GM19455 (cell line): ENCODE data around the gene RPRD1B.
"Not testable (repeated sequence)": the region's sequence is repeated elsewhere in the genome, so short reads cannot be mapped to it uniquely, and the experiment has no call there.

Source experiments
- ATAC-seq: cut with Tn5 transposase; IDR thresholded peaks from one replicate; pipeline ENCODE4 v1.9.1; 2021; ENCODE audit not compliant: unreplicated experiment

Gene RPRD1B

DNA sequence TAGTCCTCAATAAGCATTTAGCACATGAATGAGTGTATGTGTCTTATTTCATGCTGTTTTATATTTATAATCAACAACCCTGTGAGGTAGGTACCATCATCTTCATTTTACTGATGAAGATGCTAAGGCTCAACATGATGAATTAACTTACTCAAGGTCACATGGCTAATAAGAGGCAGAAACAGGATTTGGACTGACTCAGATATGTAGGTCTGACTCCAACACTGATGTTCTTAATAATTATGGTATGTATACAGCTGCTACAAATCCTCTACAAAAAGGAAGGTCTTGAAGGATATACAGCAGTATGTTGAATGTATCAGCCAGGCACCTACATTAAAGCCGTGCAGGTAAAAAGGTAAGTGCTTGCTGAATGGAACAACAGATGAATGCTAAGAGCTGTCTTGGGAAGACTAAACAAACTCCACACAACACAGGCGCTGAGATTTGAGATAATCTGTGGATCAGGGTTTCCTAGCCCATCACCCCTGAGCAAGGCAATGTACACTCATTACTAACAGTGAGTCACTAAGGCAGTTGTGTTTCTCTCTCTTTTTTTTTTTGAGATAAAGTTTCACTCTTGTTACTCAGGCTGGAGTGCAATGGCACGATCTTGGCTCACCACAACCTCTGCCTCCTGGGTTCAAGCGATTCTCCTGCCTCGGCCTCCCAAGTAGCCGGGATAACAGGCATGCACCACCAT, 32.2 kb upstream of the RPRD1B start:
- no peak for ATAC-seq

DNA sequence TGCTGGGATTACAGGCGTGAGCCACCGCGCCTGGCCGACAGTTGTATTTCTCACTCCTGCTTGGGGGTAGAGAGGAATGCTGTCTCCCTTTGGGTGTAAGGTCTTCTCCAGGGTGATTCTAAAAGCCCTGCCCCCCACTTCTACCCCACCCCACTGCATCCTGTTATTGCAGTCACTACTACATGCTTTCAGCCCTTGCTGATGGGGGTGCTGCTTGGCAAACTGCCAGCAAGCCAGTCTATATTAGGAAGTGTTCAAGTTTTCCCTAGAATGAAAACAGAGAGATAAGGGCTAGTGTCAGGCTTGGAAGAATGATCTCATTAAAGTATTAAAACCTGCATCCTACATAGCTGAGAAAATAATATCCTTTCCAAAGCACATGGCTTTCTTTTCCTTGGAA, 31.6 kb upstream of the RPRD1B start:
- no peak for ATAC-seq

DNA sequence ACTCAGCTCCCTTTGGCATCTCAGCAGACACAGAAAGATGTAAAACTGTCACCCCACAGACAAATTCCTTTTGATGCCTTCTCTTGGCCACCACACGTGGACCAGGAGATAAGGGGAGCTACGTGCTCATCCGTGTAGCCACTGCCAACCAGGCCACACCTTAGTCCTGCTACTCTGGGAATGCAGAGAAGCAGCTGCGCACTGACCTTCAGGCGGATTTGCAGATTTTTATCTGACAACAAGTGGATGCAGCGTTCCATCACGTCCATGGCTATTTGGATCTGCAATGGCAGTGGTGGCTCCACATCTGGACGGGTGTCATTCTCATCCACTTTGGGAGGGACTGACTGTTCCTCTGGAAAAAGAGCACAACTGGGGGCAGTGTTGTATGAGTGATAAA, 31.1 kb upstream of the RPRD1B start:
- ATAC-seq, result no peak

DNA sequence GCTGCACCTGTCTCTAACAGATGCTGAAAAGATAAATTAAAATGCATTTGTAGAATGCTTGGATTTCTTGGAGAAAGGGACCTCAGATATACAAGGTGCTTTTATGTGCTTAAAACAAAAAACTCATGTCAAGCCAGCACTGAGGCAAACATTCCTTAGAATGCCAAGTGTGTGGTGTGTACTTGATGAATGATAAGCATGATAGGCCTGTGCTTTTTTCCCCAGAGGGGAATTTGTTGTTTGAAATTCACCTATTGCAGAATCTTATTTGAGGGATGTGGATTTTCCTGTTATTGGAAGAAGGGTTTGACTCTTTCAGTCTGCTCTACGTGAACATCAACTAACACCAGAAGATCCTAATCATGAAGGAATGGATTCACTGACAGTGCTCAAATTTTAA, 29.1 kb upstream of the RPRD1B start:
- no peak for ATAC-seq

DNA sequence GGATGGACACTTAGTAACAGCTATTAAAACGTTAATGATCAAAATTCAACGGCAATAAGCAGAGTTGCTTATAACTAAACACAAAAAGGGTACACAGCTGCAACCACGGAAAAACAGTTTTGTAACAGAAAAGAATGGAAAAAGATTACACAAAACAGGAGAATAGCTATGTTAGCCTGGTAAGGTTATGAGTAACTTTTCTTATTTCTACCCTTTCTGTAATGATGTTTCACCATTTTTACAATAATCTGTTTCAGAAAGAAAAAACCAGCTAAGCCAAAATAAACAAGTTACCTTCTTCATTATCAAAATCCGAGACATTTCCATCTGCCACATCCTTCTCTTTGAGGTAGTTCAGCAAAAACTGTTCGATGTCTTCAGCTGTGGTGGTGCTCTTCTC, 27.6 kb upstream of the RPRD1B start:
- no peak for ATAC-seq

DNA sequence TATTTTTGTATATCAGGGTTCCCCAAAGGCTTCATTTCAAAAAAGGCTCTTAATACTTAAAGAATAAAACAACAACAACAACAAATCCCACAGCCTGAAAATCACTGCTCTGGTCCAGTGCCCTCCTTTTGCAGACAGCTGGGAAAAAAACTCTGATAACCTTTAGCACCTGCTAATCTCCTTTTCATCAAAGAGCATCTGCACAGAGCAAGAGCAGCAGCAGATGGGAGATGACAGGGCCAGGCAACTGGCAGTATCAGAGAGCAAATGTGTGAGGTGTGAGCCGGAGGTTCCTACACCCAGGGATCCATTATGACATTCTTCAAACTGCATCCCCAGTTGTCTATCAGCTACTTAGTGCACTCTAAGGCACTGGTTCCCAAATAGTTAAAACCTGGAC, 26.0 kb upstream of the RPRD1B start:
- no peak for ATAC-seq

DNA sequence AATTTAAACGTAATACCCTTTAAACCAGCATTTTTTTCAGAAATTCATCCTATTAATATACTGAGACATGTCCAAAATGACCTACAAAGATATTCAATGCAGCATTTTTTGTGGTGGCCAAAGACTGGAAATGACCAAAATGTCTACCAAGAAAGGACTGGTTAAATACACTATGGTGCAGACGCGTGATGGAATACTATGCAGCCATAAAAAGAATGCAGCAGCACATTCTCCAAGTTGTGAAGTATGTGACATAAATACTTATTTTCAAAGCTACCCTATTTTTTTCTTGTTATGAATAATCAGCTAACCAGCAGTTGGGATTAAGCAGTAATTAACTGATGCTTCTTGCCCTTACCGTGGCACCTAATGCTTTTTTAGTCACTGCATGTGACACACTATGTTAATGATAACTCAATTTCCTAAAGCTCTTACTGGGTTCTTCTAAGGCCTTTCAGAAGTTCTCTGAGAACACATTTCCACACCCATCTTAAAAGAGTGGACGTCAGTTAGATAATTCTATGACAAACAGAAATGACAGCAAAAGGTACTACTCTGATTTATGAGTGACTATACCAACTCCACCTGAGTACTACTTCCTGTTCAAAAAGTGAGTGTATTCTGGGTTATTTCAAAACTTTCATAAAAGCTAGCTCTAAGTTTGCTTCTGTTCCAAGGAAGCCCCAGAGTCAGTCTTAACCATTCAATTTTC, 25.2 kb upstream of the RPRD1B start:
- no peak for ATAC-seq

DNA sequence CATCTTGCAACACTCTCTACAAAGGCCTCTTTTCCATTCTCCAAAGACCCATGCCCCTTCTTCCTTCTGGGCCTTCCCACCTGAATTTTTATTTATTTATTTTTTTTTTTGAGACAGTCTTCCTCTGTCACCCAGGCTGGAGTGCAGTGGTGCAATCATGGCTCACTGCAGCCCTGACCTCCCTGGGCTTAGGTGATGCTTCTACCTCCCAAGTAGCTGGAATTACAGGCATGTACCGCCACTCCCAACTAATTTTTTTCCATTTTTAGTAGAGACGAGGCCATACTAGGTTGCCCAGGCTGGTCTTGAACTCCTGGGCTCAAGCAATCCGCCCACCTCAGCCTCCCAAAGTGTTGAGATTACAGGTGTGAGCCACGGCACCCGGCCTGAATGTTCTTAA, 24.1 kb upstream of the RPRD1B start:
- ATAC-seq, result not testable (repeated sequence)

DNA sequence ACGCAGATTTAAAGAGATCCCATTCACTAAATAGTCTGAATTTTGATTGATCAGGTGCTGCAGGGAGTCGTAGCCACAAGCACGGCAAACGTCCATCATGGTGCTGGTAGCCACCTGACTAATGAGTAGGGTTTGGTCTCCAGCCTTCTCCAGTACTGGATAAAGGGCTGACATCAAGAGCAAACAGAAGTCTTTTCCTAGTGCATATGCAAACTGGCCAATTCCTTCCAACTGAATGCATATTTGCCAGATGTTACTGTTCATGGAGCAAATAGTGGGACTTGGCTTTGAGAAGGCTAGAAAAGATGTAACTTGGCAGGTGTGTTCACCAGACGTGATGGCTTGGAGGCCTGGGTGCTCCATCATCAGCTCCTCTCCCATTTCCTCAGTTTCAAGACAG, 21.9 kb upstream of the RPRD1B start:
- no peak for ATAC-seq

DNA sequence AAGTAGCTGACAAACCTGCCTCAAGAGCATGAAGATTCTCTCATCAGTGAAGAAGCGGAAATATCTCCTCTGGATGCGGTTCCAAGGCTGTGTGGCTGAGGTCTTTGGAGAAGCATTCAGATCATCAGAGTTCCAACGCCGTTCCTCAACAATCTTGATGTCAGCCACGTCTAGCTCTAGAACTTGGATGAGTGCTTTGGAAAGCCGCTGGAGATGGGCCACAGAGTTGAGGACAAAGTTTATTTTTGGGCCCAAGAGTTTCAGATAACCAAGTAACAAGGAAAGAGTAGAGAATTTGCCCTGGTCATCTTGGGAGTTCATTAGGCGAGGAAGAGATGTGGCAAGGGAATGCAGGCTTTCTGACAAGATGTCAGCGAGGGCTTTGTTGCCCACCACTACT, 21.2 kb upstream of the RPRD1B start:
- ATAC-seq, result no peak

DNA sequence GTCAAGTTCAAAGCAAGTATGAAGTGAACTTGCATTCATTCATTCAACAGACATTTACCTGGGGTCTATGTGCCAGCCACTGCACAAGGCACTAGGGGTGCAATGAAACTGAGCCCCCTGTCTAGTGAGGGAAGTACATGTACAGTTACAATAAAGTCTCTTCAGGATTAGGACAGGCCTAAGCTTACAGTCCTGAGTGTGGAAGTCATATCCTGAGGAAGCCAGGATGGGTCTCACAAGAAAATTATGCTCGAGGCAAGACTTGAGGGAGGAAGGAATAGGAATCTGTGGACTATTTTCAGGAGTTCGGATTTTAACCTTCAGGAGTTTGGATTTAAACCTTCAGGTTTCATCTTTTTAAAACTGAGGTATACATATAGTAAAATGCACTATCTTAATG, 19.7 kb upstream of the RPRD1B start:
- ATAC-seq, result no peak

DNA sequence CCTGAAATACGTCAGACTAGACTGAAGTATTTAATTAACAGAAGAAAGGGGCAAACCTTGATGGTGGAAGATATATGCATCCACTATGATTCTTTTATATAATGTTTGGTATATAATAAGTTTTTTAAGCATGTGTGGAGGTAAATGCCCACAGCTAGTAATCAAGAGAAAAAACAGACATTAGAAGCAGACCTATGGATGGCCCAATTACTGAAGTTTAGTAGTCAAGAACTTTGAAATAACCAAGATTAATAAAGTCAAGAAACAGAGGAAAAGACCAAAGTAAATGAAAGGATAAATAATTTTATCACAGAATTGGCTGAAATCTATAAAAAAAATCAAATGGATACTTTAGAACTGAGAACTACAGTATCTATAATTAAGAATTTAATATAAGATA, 15.6 kb upstream of the RPRD1B start:
- no peak for ATAC-seq

DNA sequence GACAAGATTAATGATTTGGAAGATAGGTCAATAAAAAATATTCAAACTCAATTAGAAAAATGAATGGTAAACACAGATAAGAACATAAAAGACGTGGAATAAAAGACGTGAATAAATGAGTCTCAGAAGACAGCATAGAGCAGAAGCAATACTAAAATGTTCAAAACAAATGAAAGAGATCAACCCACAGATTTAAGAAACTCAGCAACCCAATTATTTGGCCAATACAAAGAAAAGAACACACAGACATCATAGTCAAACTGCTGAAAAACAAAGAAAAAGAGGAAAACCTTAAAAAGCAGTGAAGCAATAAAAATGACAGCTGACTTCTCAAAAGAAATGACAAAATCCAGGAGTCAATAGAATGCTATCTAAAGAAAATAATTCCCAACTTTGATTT, 15.2 kb upstream of the RPRD1B start:
- no peak for ATAC-seq

DNA sequence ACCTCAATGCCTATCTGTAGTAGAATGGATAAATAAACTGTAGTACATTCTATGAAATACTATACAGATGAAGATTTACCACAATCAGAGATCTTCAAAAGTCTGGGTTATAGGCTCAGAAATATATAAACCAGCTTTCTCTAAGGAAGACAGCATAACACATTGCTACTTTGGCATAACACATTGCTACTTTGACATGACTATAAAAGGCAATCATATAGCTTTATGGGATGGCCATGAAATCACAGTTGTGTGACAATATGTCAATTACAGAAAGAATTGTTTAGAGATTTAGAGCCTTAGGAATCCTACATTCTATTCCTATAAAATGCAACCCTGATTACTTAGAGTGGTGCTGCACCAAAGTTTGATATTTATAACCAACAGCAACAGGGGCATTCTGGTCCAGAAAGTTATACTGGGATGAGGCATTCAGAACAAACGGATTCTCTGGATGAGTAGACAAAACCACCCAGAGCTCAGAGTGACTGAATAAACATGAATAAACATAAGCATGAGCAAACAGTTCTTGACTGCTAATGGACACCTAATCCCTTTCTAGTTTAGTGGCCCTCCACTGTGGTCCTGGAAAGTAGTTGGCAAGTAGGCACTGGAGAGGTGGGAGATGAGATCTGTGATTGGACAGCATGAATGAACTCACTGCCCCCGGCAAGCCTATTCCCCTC, 12.3 kb upstream of the RPRD1B start:
- no peak for ATAC-seq

DNA sequence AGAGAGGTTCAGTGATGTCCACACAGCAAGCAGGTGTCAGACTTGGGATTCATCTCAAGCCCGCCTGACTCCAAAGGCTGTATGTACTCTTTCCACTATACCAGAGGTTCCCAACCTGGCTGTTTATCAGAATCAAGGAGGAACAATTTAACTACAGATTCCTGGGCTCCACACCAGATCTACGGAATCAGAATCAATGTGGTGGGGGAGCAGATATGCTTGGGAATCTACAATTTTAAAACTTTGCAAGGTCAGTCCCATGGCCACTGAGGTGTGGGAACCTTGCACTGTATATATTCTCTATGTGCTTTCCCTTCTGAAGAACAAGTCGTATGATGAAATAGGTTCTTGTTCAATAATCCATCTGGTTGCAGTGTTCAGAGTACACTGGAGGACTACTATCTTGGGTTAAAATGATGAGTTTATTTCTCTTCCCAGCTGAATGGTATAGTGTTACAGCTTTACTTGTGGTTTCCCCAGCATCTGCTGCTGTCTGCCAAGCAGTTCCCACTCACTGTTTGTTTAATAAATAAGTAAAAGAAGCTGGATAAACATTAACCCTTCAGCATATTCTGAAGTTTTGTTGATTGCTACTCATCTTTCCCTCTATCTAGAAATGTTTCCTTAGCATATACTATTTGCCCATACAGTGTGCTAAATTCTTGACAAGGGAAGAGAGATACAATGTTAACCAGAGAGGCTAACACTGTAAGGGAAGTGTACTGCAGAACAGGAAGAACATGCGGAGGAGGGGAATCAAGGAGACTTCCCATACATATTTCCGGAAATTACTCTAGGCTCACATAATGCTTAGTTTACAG, 10.2 kb upstream of the RPRD1B start:
- ATAC-seq, result no peak

DNA sequence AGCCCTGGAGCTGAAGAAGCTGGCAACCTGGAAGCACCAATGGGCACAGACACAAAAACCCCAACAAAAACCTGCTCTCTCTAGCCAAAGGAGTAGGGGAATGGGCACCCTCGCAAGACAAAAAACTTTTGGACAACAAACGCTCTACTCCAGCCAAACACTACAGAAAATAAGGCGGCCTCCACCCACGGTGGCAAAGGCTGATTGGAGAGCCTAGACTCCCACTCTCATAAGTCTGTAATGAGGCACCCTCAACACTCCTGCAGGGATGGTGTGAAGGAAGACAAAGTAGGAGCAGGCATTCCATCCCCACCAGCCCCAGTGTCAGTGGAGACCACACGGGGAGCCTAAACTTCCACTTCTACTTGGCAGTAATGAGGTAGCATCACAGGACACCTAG, 9.1 kb upstream of the RPRD1B start:
- ATAC-seq, result no peak

DNA sequence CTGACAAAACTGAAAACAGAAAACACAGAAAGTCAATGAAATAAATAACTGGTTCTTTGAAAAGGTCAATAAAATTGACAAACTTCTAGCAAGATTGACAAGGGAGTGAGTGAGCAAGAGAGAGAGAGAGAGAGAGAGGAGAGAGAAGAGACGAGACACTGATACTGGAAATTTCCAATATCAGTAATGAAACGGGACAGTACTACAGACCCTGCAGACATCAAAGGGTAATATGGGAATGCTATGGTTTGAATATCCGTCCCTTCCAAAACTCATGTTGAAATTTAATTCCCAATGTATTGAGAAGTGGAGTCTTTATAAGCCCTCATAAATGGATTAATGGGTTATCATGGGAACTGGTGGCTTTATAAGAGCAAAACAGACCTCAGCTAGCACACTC, 4.1 kb upstream of the RPRD1B start:
- ATAC-seq, result no peak

DNA sequence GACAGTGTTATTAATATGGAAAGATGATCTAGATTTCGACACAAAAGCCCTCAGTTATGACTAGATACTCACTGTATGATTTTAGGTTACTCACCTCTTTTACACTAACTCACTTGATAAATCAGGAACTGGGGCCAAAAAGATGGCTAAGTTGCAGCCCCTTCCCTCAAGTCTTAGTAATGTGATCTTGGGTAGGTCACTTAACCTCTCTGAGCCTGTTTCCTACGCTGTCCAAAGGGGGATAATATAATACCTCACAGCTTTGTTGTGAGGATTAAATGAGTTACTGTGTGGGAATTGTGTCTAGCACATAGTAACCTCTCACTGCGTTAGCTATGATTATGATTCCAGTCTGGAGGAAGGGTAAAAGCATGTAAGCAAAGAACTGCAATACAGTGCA, 1.6 kb upstream of the RPRD1B start:
- ATAC-seq, result no peak

DNA sequence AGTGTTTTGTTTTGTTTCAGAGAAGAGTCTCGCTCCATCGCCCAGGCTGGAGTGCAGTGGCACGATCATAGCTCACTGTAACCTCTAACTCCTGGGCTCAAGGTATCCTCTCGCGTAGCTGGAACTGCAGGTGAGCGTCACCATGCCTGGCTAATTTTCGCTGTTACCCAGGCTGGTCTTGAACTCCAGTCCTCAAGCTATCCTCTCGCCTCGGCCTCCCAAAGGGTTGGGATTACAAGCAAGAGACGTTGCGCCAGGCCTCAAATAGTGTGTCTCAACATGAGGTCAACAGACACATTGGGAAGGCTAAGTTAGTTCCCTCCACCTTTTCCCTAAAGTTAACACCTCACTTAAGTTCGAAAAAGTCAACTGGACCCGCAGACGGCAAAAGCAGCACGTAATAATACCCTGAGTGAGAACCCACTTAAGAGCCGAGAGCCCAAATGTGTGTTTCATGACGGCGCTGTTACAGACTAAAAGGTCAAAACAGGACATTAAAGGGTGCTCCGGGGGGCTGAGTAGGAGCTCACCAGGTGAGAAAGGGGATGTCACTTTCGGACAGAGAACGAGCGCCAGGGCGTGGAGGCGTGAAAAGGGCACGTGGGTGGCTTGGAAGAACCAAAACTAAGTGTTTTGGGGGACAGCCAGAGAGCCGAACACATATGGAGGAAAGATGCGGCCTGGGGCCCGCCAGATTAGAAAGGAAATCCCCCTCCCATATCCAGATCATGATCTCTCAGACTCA, 789 bp upstream of the RPRD1B start:
- ATAC-seq, result peak; percentile 52

DNA sequence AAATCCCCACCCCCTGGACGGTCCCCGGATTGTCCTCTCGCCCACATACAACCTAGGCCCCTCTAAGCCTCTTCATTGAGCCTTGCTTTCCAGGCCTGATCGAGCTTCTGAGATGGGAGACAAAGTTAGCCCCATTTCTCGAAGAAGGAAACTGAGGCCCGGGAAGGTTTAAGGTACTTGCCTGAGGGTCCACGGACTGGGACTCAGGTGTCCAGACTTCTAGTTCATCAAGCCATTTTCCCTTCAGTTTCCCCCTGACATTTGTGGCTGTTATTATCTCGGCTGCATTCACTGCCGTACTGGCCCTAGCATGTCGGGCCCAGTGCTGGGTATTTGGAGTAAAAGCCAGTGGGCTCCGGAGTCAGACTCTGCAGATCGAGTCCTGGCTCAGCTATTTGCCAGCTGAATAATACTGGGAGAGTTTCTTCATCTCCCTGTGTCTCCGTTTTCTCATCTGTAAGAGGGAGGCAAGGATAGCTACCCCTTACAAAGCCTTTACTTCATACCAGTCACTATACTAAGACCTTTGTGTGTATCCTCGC, 633 bp downstream of the RPRD1B start:
- ATAC-seq, result no peak

DNA sequence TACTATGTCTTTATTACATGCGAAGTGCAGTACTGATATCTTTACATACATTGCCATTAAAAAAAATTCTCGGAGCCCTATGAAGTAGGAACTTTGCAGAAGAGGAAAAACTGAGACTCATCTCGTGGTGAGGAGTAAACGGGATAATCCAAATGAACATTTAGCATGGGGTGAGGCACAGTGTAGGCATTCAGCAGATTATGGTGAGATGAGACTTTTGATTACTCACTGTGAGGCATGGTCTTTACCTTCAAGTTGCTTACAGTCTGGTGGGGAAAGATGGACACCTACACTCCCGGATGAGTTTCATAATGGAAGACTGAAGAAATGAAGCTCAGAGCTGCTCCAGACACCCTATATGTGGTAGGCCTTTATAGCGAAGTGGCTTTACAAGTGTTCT, 1.4 kb downstream of the RPRD1B start:
- no peak for ATAC-seq
